ENCODE results near the gene MBD3L2B.

MBD3L2B gene

GRCh38 chr19:7010722-7011593, 10.3 kb downstream of the MBD3L2B start:
- DNase-seq (ENCODE audit: low read depth in 2 of 2), result no peak

- DNase-seq (ENCODE audit: low read depth in 2 of 2), result no peak
Measured at GRCh38 chr19:7007859-7008258, 13.4 kb downstream of the MBD3L2B start.

GRCh38 chr19:7006135-7006704, 15.0 kb downstream of the MBD3L2B start:
- DNase-seq (ENCODE audit: low read depth in 2 of 2), result no peak

- no peak for DNase-seq (ENCODE audit: low read depth in 2 of 2)
Measured at GRCh38 chr19:7004313-7004931, 16.8 kb downstream of the MBD3L2B start.

- no peak for DNase-seq (ENCODE audit: low read depth in 2 of 2)
Measured at GRCh38 chr19:7000816-7001215, 20.4 kb downstream of the MBD3L2B start.

GRCh38 chr19:7000333-7000732, 20.9 kb downstream of the MBD3L2B start:
- no peak for DNase-seq (ENCODE audit: low read depth in 2 of 2)

- DNase-seq (ENCODE audit: low read depth in 2 of 2), result no peak
Measured at GRCh38 chr19:6999933-7000332, 21.3 kb downstream of the MBD3L2B start.

GRCh38 chr19:6997679-6998445, 23.4 kb downstream of the MBD3L2B start:
- no peak for DNase-seq (ENCODE audit: low read depth in 2 of 2)

- no peak for DNase-seq (ENCODE audit: low read depth in 2 of 2)
Measured at GRCh38 chr19:6996810-6997209, 24.4 kb downstream of the MBD3L2B start.

GRCh38 chr19:6995054-6995453, 26.2 kb downstream of the MBD3L2B start:
- DNase-seq (ENCODE audit: low read depth in 2 of 2), result no peak

GRCh38 chr19:6988257-6988656, 33.0 kb downstream of the MBD3L2B start:
- DNase-seq (ENCODE audit: low read depth in 2 of 2), result no peak

GRCh38 chr19:6987850-6988249, 33.4 kb downstream of the MBD3L2B start:
- no peak for DNase-seq (ENCODE audit: low read depth in 2 of 2)

- no peak for DNase-seq (ENCODE audit: low read depth in 2 of 2)
Measured at GRCh38 chr19:6983448-6983847, 37.8 kb downstream of the MBD3L2B start.

GRCh38 chr19:6979399-6979798, 41.8 kb downstream of the MBD3L2B start:
- no peak for DNase-seq (ENCODE audit: low read depth in 2 of 2)

GRCh38 chr19:6976197-6976596, 45.0 kb downstream of the MBD3L2B start:
- DNase-seq (ENCODE audit: low read depth in 2 of 2), result no peak

GRCh38 chr19:6971366-6971765, 49.9 kb downstream of the MBD3L2B start:
- DNase-seq (ENCODE audit: low read depth in 2 of 2), result no peak

GRCh38 chr19:6970443-6970842, 50.8 kb downstream of the MBD3L2B start:
- DNase-seq (ENCODE audit: low read depth in 2 of 2), result no peak

GRCh38 chr19:6970021-6970420, 51.2 kb downstream of the MBD3L2B start:
- no peak for DNase-seq (ENCODE audit: low read depth in 2 of 2)

- no peak for DNase-seq (ENCODE audit: low read depth in 2 of 2)
Measured at GRCh38 chr19:6969490-6969889, 51.7 kb downstream of the MBD3L2B start.

All from stimulated activated CD8-positive, alpha-beta memory T cell treated with anti-CD3 and anti-CD28 coated beads, Interleukin-7, amount 100 ng/mL, for 4 hours (primary cell).